Adrenal gland (tissue), 12 donors: Measurements from ENCODE around the gene FEM1B. TPM values are rescaled to one million over a fixed set of nuclear protein-coding genes. Genes with fewer than 3 reads are reported as not detected.

Source experiments
- DNase-seq, 7 donors: peaks; one replicate each; pipeline ENCODE4 v3.0.0-alpha.2; 2019 to 2020
- H3K27ac ChIP-seq, 5 donors: fragments of 200-600 bp; sonication (generic) in 4 of 5; 1 replicate in 3 of 5; 2 replicates in 2 of 5; pipeline versions ENCODE4 v1.5.1 to v1.8.0; 2016 to 2020; ENCODE audit warnings: mild to moderate bottlenecking in 1 of 5
- H3K27me3 ChIP-seq: fragments of 200-600 bp; 2 replicates; pipeline ENCODE4 v1.8.0; 2021
- H3K36me3 ChIP-seq, 2 donors: fragments of 200-600 bp; replicated peaks in 1 of 2; 1 replicate in 1 of 2; 2 replicates in 1 of 2; pipeline versions ENCODE4 v1.5.1 to v1.8.0; 2018 to 2022
- H3K4me1 ChIP-seq, 2 donors: fragments of 200-600 bp; replicated peaks in 1 of 2; 1 replicate in 1 of 2; 2 replicates in 1 of 2; pipeline versions ENCODE4 v1.5.1 to v1.8.0; 2018 to 2021
- H3K4me3 ChIP-seq, 4 donors: fragments of 200-600 bp; sonication (generic) in 3 of 4; one replicate each; pipeline ENCODE4 v1.5.1; 2016 to 2018
- H3K9me3 ChIP-seq, 3 donors: fragments of 200-600 bp; sonication (generic) in 1 of 3; replicated peaks in 1 of 3; 1 replicate in 2 of 3; 2 replicates in 1 of 3; pipeline versions ENCODE4 v1.5.1 to v1.8.0; 2016 to 2021
- POLR2A ChIP-seq, 2 donors: fragments of 450-650 bp; IDR thresholded peaks; one replicate each; pipeline ENCODE4 v1.6.1; 2017; ENCODE audit warnings: antibody characterized with exemption in 2 of 2, mild to moderate bottlenecking in 2 of 2, moderate library complexity in 1 of 2
- WGBS, 4 donors: extraction: QIAGEN DNeasy Blood & Tissue Kit in 2 of 4; methylation state at CpG; one replicate each; pipeline versions ENCODE4 v1.1.5 to v1.1.7; 2013 to 2017; 5-methylcytosine and 5-hydroxymethylcytosine counted together
- intact Hi-C, 2 donors: fragments of 100-400 bp; cut with DNase I; formaldehyde crosslinking; loops; one replicate each; pipeline versions ENCODE4 v1.14.1 to v1.15.0; 2022 to 2023
- polyA plus RNA-seq, 3 donors: library from polyadenylated mRNA; stranded (reverse); fragments of 200-250 nt in 2 of 3; fragments of 350-450 nt in 1 of 3; fragmentation: Illumina TruSeq in 1 of 3; extraction: RNeasy Lipid Tissue Mini Kit (QIAGEN cat#74804) in 1 of 3; gene quantifications; one replicate each; pipeline ENCODE4 v1.2.3, GENCODE V29; 2013 to 2014
- total RNA-seq, 9 donors: library from RNA; depleted of rRNA in 4 of 9; stranded (reverse); fragments of >200 nt in 4 of 9; fragments of 120-200 nt in 1 of 9; fragmentation: NEBNext Ultra II Directional in 1 of 9; extraction: Animal tissue kit (Norgen Biotek cat#: 25700) in 1 of 9; gene quantifications; one replicate each; pipeline versions ENCODE4 v1.1.0 to v1.2.4, GENCODE V29; 2013 to 2023
- TF ChIP-seq, protein P1 (sequence below), 6 experiments: fragments of 450-650 bp in 4 of 6; fragments of 200-600 bp in 2 of 6; sonication (generic) in 1 of 6; IDR thresholded peaks; 1 replicate in 5 of 6; 2 replicates in 1 of 6; pipeline versions ENCODE4 v1.5.1 to v1.8.0; 2016 to 2021; ENCODE audit warnings: antibody characterized with exemption in 6 of 6, mild to moderate bottlenecking in 2 of 6, moderate library complexity in 1 of 6
- donor health status: healthy with polysubstance abuse.
- donor health status: Bipolar disorder and iron deficiency.
- donor health status: DM: yes; HTN: yes; CAD: no.
- donor health status: DM: no; HTN: no; CAD: no.
- donor health status: DM: no; HTN: no; CAD: no.
- donor health status: DM: yes; HTN: yes; CAD: no.

FEM1B gene
- total and polyA plus RNA-seq, 12 donors = 7.0 to 61.5 (median 42.7) TPM

DNA sequence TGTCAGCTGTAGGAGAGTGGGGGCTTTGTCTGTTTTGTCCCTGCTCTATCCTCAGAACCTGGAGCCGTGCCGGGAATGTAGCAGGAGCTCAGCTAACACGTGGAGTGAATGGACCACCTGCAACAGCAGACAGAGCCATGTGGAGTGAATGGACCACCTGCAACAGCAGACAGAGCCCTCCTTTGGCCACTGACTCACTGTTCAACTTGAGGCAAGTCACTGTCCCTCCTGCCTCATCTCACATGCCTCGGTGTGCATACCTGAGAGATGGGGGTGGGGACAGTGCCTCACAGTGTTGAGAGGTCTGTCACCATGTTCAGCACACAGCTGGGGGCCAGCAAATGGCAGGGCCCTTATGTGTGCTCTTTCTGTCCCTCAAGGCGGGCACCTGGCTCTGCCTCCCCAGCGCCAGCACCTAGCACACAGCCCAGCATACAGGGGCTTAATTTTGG, 27.9 kb downstream of the FEM1B start:
- TF ChIP-seq, protein P1, sequence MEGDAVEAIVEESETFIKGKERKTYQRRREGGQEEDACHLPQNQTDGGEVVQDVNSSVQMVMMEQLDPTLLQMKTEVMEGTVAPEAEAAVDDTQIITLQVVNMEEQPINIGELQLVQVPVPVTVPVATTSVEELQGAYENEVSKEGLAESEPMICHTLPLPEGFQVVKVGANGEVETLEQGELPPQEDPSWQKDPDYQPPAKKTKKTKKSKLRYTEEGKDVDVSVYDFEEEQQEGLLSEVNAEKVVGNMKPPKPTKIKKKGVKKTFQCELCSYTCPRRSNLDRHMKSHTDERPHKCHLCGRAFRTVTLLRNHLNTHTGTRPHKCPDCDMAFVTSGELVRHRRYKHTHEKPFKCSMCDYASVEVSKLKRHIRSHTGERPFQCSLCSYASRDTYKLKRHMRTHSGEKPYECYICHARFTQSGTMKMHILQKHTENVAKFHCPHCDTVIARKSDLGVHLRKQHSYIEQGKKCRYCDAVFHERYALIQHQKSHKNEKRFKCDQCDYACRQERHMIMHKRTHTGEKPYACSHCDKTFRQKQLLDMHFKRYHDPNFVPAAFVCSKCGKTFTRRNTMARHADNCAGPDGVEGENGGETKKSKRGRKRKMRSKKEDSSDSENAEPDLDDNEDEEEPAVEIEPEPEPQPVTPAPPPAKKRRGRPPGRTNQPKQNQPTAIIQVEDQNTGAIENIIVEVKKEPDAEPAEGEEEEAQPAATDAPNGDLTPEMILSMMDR (IDR thresholded peaks at IDR 0.05) = no peak
- no peak for TF ChIP-seq POLR2A (IDR thresholded peaks at IDR 0.05)
- peak in 4 of 7 donors; percentile 11 to 44 (median 18) for DNase-seq
- Histone ChIP-seq H3K27me3 (no peaks in the 10 kb centered on the region), H3K9me3 (no peaks in the 10 kb centered on the region), H3K27ac (no peak overlapping the region), H3K4me1 (peaks cover 0 to 18% of the 10 kb centered on the region in 2 donors), H3K4me3 (no peak overlapping the region), H3K36me3 (no peaks in the 10 kb centered on the region)
- 54 to 84% (median 75%) methylated on average over 3 to 6 of the region's 6 CpGs for WGBS, 4 donors
- intact Hi-C loops = loop anchor here in 1 of 2 donors (10.0 kb wide), 3 partner anchors 51 to 369 kb away; no protein-coding TSS in a partner anchor

DNA sequence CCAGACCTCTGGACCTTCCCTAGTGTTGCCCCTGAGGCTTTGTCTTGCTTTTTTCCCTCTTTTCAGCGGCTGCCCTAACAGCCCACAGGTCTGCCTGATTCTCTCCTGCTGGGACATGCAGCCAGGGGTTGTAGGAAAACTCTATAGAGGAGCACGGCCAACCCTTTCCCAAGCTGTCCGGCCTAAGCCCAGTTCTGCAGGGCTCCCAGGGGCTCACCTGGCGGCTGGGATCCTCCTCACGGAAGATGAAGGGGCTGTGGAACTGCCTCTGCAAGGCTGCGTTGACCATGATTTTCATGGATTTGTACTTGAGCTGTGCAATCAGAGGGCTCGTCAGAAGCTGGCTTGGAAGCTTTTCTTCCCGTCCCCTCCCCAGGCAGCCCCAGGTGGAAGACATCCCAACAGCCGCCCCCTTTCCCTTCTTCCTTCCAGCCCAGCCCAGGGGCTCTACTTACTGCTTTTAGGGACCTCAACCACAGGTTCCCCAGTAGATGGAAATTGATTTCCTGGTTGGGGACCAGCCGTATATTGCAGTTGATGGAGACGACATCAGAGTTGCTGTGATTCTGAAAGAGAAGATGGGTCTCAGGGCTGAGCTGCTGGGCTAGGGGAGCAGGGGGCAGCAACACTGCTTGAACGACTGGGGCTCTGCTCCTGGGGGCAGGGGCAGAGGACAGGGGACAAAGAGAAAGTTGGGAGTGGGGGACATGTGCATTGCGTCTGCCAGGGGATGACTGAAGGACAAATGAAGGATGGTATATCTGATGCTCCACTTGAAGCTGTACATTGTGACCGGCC, 29.8 kb downstream of the FEM1B start:
- Histone ChIP-seq H3K27ac (no peak overlapping the region), H3K9me3 (no peaks in the 10 kb centered on the region), H3K4me3 (no peak overlapping the region), H3K4me1 (peaks cover 0 to 15% of the 10 kb centered on the region in 2 donors), H3K27me3 (no peaks in the 10 kb centered on the region), H3K36me3 (no peaks in the 10 kb centered on the region)
- 60 to 80% (median 70%) methylated on average over 11 to 14 of the region's 14 CpGs for WGBS, 4 donors
- intact Hi-C loops = loop anchor here in 1 of 2 donors (10.0 kb wide), 3 partner anchors 53 to 367 kb away; no protein-coding TSS in a partner anchor
- peak in 4 of 7 donors; percentile 11 to 48 (median 17) for DNase-seq
- TF ChIP-seq POLR2A (IDR thresholded peaks at IDR 0.05) = no peak
- TF ChIP-seq, protein P1 (IDR thresholded peaks at IDR 0.05) = no peak

DNA sequence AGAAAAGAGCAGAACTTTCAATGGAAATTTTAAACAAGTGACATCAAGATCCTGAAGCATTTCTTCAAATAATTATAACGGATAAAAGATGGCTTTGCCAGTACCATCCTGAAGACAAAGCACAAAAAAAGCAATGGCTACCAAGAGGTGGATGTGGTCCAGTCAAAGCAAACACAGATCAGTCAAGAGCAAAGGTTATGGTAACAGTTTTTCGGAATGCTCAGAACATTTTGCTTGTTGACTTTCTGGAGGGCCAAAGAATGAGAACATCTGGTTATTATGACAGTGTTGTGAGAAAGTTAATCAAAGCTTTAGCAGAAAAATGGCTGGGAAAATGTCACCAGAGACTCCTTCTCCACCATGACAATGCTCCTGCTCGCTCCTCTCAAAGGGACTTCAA, 31.5 kb downstream of the FEM1B start:
- H3K4me3 ChIP-seq = no peak overlapping the region
- peaks cover 0 to 15% of the 10 kb centered on the region in 2 donors for H3K4me1 ChIP-seq
- intact Hi-C loops = loop anchor here in 1 of 2 donors (10.0 kb wide), 3 partner anchors 54 to 366 kb away; no protein-coding TSS in a partner anchor
- no peaks in the 10 kb centered on the region for H3K9me3 ChIP-seq
- 65 to 80% (median 76%) methylated on average over 3 of the region's 3 CpGs for WGBS, 4 donors
- no peaks in the 10 kb centered on the region for H3K36me3 ChIP-seq
- no peak overlapping the region for H3K27ac ChIP-seq
- no peak for TF ChIP-seq POLR2A (IDR thresholded peaks at IDR 0.05)
- DNase-seq = peak in 2 of 7 donors; percentile 1 to 3
- no peaks in the 10 kb centered on the region for H3K27me3 ChIP-seq

DNA sequence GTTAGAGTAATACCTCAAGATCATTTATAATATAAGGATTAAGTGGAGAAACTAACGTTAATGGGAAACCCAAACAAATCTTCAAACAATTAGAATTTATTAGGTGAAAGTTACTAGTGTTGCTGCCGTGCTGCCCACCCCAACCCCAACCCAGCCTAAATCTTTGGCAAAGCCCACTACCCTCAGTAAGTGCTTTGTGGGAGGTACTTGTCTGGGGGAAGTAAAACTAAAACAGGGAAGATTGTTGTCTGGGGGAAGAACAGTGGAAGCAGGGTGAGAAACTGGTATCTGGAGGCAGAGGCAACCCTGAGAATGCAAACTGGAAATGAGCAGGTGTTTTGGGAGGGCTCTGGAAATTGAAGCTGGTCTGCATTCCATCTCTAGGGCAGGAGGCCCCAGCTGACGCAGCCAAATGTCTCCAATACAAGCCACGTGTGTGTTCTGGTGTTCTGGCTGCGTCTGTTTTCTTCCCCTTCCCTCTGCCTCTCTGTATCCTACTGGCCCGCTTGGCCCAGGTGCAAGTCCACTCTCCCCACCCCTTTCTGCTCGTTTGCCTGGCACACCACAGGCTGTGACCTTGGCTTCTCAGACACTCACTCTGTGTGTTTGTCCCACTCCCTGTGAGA, 32.7 kb downstream of the FEM1B start:
- Histone ChIP-seq H3K4me3 (no peak overlapping the region), H3K4me1 (peaks cover 0 to 15% of the 10 kb centered on the region in 2 donors), H3K27me3 (no peaks in the 10 kb centered on the region), H3K27ac (no peak overlapping the region), H3K9me3 (no peaks in the 10 kb centered on the region), H3K36me3 (no peaks in the 10 kb centered on the region)
- intact Hi-C loops = loop anchor here (5.0 to 10.0 kb wide), 3 partner anchors 62 to 235 kb away; no protein-coding TSS in a partner anchor
- whole genome bisulfite sequencing, 4 donors = 38 to 53% (median 47%) methylated on average over 7 of the region's 7 CpGs
- DNase-seq = peak; percentile 36 to 72 (median 71)
- TF ChIP-seq POLR2A (IDR thresholded peaks at IDR 0.05) = no peak
- TF ChIP-seq, protein P1 (IDR thresholded peaks at IDR 0.05) = no peak
